Fibroblast of the aortic adventitia (primary cell): ENCODE data around the gene ADD3. TPM values are rescaled to one million over a fixed set of nuclear protein-coding genes. Genes with fewer than 3 reads are reported as not detected.
"Not testable (repeated sequence)": the region's sequence is repeated elsewhere in the genome, so short reads cannot be mapped to it uniquely, and the experiment has no call there.

Experiments used
- DNase-seq: peaks from one replicate; pipeline ENCODE4 v3.0.0-alpha.2; 2010; ENCODE audit warnings: low read depth
- H3K4me3 ChIP-seq: 2 replicates; pipeline ENCODE4 v1.5.1; 2011; ENCODE audit warnings: low read depth, mild to moderate bottlenecking, control low read depth, low read length, moderate library complexity
- total RNA-seq: library from RNA; depleted of rRNA; stranded (reverse); fragments of >200 nt; gene quantifications from 2 replicates; pipeline ENCODE4 v1.2.3, GENCODE V29; 2012; ENCODE audit warnings: low replicate concordance
- TF ChIP-seq, protein P1 (sequence below): IDR thresholded peaks from 2 replicates; pipeline ENCODE4 v1.5.1; 2011; ENCODE audit warnings: mild to moderate bottlenecking, low read length, control low read depth, inconsistent platforms; ENCODE audit not compliant: insufficient read depth

ADD3 gene
- total RNA-seq, 1 donor: 524 TPM

DNA sequence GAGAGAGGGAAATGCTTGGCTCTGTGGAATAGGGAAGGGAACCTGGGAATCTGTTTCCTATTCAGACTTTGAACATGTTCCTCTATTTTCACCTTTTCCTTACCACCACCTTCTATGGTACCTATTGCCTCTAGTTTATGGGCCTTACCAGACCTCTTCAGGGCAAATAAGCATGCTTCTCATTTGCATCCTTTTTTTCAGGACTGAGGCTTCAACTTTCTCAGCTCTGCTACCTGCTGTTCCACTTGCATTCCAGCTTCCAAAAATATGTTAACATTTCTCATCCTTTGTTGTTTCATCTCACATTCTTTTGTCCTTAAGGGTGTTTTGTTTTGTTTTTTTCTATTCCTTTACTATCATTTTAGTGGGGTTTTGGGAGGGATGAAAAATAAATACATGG, 121.7 kb downstream of the ADD3 start:
- no peak overlapping the region for H3K4me3 ChIP-seq
- no peak for DNase-seq
- TF ChIP-seq, protein P1, sequence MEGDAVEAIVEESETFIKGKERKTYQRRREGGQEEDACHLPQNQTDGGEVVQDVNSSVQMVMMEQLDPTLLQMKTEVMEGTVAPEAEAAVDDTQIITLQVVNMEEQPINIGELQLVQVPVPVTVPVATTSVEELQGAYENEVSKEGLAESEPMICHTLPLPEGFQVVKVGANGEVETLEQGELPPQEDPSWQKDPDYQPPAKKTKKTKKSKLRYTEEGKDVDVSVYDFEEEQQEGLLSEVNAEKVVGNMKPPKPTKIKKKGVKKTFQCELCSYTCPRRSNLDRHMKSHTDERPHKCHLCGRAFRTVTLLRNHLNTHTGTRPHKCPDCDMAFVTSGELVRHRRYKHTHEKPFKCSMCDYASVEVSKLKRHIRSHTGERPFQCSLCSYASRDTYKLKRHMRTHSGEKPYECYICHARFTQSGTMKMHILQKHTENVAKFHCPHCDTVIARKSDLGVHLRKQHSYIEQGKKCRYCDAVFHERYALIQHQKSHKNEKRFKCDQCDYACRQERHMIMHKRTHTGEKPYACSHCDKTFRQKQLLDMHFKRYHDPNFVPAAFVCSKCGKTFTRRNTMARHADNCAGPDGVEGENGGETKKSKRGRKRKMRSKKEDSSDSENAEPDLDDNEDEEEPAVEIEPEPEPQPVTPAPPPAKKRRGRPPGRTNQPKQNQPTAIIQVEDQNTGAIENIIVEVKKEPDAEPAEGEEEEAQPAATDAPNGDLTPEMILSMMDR: no peak

DNA sequence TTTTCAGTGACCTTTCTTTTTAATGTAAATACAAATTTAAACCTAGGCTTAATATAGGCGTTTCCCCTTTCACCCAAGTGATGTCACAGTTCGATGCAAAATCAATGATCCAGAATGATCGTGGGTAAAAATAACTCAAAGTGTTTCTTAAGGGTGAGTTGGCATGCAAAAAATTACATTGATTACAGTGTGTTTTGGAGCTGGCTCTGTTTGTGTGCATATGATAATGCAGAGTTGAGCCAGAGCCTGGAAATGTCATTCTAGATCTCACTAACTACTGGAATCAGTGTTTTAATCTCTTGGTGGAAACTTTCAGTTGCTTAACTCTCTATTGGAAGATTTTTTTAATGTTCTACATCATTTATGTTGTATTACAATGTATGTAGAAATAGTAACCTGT, 127.1 kb downstream of the ADD3 start:
- TF ChIP-seq, protein P1: no peak
- H3K4me3 ChIP-seq: no peak overlapping the region
- DNase-seq: no peak

DNA sequence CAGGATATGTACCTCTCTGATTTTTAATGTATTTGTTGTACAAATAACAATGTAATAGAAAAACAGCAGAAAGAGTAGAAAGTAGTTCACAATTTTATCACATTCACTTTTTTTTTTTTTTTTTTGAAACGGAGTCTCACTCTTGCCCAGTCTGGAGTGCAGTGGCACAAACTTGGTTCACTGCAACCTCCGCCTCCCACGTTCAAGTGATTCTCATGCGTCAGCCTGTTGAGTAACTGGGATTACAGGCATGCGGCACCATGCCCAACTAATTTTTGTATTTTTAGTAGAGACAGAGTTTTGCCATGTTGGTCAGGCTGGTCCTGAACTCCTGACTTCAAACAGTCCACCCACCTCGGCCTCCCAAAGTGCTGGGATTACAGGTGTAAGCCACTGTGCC, 128.1 kb downstream of the ADD3 start:
- not testable (repeated sequence) for H3K4me3 ChIP-seq, DNase-seq

DNA sequence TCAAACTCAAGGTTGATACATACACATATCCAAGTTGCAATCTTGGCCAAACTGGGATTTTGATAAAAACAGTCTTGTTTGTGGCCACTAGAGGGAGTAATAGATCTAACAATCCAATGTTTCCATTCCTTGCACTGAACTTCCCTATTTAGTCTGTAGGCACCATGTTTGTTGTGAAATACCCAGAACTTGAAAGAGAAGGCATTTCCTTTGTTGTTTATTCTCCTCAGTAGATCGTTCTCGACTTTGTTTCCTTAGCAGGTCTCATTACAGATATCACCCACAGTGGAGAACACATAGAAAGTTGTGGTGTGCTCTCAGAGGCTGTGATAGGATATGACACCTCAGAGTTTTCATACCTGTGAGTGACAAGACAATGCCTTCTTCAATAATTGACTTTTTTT, 129.4 kb downstream of the ADD3 start:
- H3K4me3 ChIP-seq: no peak overlapping the region
- TF ChIP-seq, protein P1: peak; percentile 56
- DNase-seq: peak; percentile 87

DNA sequence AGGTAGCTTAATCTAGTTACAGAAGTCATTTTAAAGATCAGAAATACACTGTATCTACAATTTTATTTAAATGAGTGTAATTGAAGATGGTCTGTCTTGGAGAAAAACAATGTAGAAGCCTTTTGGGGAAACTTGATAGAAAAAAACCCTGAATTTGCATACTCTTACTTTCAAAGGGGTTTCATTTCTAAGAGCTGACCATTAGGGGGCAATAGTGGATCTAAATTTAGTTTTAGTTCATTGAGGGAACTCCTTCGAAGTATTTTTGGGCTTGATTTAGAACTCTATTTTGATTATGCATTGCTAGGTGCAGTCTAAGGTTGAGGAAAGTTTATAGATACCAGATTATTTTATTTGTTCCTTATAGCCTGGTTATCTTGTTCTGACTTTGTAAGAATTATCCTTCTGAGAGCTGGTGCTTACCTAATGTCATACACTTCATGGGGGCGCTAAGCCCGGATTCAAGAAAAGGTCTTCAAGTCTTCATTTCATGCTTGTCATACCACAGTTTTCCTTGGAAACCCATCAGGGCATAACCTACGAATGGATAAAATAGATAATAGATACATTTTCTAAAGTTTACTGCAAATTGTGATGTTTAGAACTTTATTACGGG, 130.5 kb downstream of the ADD3 start:
- no peak overlapping the region for H3K4me3 ChIP-seq
- TF ChIP-seq, protein P1: peak; percentile 53
- DNase-seq: peak; percentile 79

DNA sequence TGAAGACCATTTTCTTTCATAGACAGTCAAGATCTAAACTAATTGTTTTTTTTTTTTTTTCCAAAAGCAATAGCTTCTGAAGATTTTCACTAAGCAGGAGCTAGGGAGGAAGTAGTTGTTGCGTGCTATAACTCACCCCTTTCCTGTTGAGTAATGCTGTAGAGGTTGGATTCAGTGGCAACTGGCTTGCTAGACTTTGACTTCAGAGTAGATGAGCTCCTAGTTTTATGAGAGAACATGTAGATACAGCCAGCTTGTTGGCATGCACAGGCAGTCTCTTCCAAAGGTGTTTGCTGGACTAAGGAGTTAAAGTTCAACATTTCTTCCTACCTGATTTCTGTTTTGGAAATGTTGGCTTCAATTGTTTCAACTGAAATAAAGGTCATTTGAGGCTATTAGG, 133.4 kb downstream of the ADD3 start:
- peak; percentile 45 for DNase-seq
- TF ChIP-seq, protein P1: no peak
- no peak overlapping the region for H3K4me3 ChIP-seq

DNA sequence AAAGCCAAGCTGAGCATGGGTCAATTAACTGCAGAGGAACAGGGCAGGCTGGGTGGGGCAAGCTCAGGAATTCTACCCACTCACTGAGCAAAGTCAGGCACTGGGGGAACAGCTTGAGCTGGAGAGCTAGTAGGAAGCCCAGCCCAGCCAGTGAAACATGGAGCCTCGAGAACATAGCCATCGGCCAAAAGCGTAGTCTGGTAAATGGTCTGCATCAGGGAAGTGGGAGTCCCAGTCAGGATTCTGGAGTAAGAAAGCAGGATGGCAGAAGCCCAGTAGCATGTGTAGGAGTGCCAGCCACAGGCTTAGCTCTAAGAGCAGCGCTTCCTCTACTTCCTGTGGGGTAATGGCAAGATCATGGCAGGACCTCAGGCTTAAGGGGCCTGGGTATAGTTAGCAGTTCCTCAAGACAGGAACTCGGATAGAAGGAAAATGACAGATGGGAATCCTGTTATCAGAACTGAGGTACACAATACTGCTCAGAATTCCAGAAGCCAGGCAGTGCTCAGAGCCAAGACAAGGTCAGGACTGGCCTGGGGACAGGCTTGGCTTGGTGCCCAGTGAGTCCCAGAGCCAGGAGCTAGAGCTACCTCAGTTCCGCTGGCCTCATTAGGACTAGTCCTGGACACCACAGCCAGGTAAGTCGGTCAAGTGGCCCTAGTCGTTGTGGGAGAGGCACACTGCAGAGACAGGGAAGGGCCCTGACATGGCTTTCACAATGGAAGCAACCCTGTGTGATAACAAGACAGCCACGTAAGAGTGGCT, 134.3 kb downstream of the ADD3 start:
- TF ChIP-seq, protein P1: no peak
- no peak for DNase-seq
- no peak overlapping the region for H3K4me3 ChIP-seq
